ENCODE results near the gene AEBP1.

AEBP1 gene

DNA sequence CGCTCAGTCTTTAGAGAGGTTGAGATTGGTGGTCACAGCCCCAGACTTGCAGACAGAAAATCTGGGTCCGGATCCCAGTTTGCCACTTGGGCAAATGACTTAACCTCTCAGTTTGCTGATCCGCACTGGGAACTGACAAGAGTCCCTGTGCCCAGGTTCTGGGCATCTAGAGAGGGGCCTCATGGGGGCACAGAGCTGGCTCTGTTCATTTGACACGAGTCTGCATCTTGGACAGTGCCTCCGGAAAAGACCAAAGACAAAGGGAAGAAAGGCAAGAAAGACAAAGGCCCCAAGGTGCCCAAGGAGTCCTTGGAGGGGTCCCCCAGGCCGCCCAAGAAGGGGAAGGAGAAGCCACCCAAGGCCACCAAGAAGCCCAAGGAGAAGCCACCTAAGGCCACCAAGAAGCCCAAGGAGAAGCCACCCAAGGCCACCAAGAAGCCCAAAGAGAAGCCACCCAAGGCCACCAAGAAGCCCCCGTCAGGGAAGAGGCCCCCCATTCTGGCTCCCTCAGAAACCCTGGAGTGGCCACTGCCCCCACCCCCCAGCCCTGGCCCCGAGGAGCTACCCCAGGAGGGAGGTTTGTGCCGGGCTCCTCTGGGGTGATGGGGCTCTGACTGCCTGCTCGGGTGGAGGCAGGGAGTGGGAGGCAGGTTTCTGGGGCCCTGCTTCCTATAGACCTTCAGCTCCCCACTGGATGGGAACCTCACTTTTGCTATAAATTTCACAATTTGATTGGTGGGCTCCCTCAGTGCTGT lies 2.3 kb downstream of the AEBP1 start:
- no peak for DNase-seq

GRCh38 chr7:44107116-44107960 lies 3.2 kb downstream of the AEBP1 start:
- no peak for DNase-seq

GRCh38 chr7:44107961-44108767 lies 4.0 kb downstream of the AEBP1 start:
- DNase-seq, result no peak

DNA sequence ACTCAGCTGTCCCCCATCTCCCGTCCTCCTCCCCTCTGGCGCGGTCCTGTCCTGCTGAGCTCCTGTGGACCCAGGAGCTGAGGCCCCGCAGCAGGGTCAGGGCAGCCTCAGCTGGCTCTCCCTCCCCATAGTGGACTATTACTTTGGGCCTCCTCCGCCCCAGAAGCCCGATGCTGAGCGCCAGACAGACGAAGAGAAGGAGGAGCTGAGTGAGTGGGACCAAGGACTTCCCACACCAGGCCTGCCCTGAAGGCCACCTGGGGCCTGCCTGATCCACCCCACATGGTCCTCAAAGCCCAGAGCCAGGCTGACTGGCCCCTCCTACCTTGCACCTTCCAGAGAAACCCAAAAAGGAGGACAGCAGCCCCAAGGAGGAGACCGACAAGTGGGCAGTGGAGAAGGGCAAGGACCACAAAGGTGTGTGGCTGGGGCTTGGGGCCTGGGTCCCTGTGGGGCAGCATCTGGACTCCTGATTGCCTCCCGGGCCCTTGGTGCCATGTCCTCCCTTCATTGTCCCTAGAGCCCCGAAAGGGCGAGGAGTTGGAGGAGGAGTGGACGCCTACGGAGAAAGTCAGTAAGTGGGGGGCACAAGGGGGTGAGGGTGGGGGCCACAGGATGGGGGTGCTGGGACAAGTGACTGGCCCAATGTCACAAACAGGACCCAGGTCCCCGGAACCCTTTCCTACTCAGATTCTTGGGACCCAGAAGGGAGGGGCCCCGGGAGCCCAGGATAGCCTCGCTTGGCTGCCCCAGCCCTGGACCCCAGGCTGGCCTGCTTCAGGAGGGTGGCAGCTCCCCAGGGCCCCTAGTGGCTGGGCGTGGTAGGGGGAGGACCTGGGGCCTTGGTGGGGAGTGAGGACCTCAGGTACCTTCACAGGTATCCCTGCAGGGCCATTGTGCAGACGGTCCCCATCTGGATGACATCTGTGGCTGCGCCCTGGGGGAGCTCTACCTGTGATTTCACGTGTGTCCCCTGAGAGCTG lies 4.9 kb downstream of the AEBP1 start:
- DNase-seq, result no peak

GRCh38 chr7:44109991-44110390 lies 5.8 kb downstream of the AEBP1 start:
- DNase-seq, result no peak

GRCh38 chr7:44110719-44111635 lies 6.8 kb downstream of the AEBP1 start:
- no peak for DNase-seq

- no peak for DNase-seq
Measured at GRCh38 chr7:44111761-44112160, 7.6 kb downstream of the AEBP1 start.

- no peak for DNase-seq
Measured at GRCh38 chr7:44112231-44112996, 8.3 kb downstream of the AEBP1 start.

GRCh38 chr7:44112997-44113763 lies 9.0 kb downstream of the AEBP1 start:
- DNase-seq, result no peak

DNA sequence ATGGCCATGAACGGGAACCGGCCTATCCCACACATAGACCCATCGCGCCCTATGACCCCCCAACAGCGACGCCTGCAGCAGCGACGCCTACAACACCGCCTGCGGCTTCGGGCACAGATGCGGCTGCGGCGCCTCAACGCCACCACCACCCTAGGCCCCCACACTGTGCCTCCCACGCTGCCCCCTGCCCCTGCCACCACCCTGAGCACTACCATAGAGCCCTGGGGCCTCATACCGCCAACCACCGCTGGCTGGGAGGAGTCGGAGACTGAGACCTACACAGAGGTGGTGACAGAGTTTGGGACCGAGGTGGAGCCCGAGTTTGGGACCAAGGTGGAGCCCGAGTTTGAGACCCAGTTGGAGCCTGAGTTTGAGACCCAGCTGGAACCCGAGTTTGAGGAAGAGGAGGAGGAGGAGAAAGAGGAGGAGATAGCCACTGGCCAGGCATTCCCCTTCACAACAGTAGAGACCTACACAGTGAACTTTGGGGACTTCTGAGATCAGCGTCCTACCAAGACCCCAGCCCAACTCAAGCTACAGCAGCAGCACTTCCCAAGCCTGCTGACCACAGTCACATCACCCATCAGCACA lies 9.7 kb downstream of the AEBP1 start:
- DNase-seq, result no peak

- no peak for DNase-seq
Measured at GRCh38 chr7:44114586-44115310, 10.6 kb downstream of the AEBP1 start.

GRCh38 chr7:44116087-44116788 lies 12.1 kb downstream of the AEBP1 start:
- DNase-seq, result no peak

GRCh38 chr7:44116789-44117666 lies 12.9 kb downstream of the AEBP1 start:
- DNase-seq, result no peak

DNA sequence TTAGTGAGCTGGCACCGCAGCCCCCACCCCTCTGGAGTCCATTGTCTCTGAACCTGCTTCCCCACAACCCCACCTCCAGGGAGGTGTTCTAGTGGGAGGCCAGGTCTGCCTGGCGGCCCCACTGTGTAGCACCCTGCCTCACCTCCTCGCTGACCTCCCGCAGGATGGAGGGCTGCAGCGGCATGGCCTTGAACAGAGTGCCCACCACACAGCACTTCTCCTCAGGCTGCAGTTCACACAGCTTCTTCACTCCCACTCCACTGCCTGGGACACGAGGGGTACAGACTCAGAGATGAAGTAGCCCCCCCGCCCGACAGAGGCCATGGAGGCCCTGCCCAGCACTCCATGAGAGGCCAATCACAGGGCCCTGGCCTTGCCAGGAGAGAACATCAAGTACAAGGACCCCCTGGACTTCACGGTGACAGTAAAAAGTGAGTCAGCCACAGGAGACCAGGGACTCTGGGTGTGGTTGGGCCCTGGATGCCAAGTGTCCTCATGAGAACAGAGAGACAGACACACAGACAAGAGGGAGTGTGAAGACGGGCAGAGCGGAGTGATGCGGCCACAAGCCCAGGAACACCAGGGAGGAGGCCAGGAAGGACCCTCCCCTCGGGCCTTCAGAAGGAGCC lies 13.8 kb downstream of the AEBP1 start:
- DNase-seq, result no peak

DNA sequence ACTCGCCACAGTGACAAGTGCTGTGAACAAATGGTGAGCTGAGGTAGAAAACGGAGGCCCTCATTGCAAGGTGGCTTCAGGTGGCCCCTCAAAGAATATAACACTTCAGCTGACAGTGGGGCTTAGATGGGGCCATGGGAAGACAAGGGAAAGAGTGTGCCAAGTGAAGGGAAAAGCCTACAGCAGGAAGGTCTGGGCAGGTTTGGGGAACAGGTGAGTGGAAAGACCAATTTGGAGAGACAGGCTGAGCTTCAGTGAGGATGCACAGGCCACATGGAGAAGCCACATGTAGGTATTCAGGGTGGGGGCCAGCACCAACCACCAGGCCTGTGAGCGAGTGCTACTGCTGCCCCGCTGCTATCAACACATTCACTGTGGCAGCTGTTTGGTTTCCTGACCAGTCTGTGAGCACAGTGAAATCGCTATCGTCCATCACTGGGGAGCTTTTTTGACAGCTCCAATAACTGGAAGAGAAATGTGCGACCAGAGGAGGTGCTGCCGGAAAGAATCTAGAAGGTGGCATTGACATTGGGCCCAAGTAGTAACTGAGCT lies 15.8 kb downstream of the AEBP1 start:
- no peak for DNase-seq

DNA sequence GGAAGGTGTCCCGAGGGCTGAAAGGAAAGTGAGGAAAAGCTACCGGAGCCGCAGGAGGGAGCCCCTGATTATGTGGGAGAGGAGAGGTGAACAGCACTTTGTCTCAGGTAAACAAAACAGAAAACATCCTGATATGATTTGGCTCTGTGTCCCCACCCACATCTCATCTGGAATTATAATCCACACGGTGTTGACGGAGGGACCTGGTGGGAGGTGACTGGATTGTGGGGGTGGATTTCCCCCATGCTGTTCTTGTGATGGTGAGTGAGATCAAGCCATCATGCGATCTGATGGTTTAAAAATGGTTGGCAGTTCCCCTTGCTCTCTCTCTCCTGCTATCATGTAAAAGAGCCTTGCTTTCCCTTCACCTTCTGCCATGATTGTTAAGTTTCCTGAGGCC lies 16.2 kb downstream of the AEBP1 start:
- DNase-seq, result no peak

Data from fibroblast of skin of right biceps (primary cell).